GM19328 (cell line): ENCODE results near the gene HYDIN.

ENCODE experiments used
- ATAC-seq: cut with Tn5 transposase; IDR thresholded peaks from one replicate; pipeline ENCODE4 v1.9.1; 2021; ENCODE audit warnings: mild to moderate bottlenecking, moderate library complexity; ENCODE audit not compliant: unreplicated experiment

The HYDIN gene

GRCh38 chr16:70769131-70769530 lies 461.4 kb downstream of the HYDIN start:
- no peak for ATAC-seq

- no peak for ATAC-seq
Observed at GRCh38 chr16:70768203-70768580, 462.3 kb downstream of the HYDIN start.

- no peak for ATAC-seq
Observed at GRCh38 chr16:70767377-70768202, 462.9 kb downstream of the HYDIN start.

GRCh38 chr16:70766658-70767057 lies 463.9 kb downstream of the HYDIN start:
- no peak for ATAC-seq

- no peak for ATAC-seq
Observed at GRCh38 chr16:70766176-70766575, 464.3 kb downstream of the HYDIN start.

GRCh38 chr16:70765491-70765890 lies 465.0 kb downstream of the HYDIN start:
- ATAC-seq: no peak

- ATAC-seq: no peak
Observed at GRCh38 chr16:70764632-70765031, 465.9 kb downstream of the HYDIN start.

- no peak for ATAC-seq
Observed at GRCh38 chr16:70760221-70760620, 470.3 kb downstream of the HYDIN start.

- ATAC-seq: no peak
Observed at GRCh38 chr16:70759666-70760065, 470.9 kb downstream of the HYDIN start.

- no peak for ATAC-seq
Observed at GRCh38 chr16:70758786-70759185, 471.7 kb downstream of the HYDIN start.
